Suprapubic skin (tissue), 4 donors: ENCODE measurements around the gene YES1.

Source experiments
- CTCF ChIP-seq, 2 donors: fragments of 200-600 bp in 1 of 2; fragments of 450-650 bp in 1 of 2; sonication (generic) in 1 of 2; IDR thresholded peaks; one replicate each; pipeline ENCODE4 v1.5.1; 2016 to 2019; ENCODE audit warnings: antibody characterized with exemption in 2 of 2, mild to moderate bottlenecking in 1 of 2, moderate library complexity in 1 of 2
- EP300 ChIP-seq: sonication (generic); formaldehyde crosslinking; IDR thresholded peaks from one replicate; pipeline ENCODE4 v1.6.1; 2017; ENCODE audit warnings: antibody characterized with exemption
- POLR2A ChIP-seq, 2 donors: fragments of 450-650 bp; IDR thresholded peaks; one replicate each; pipeline ENCODE4 v1.6.1; 2017; ENCODE audit warnings: antibody characterized with exemption in 2 of 2, mild to moderate bottlenecking in 2 of 2, moderate library complexity in 2 of 2
- POLR2AphosphoS5 ChIP-seq, 3 donors: sonication (generic); formaldehyde crosslinking; IDR thresholded peaks; one replicate each; pipeline ENCODE4 v1.6.1; 2017; ENCODE audit warnings: antibody characterized with exemption in 3 of 3

- TF ChIP-seq POLR2A (IDR thresholded peaks at IDR 0.05) = no peak
- no peak for TF ChIP-seq CTCF (IDR thresholded peaks at IDR 0.05)
- no peak for TF ChIP-seq POLR2AphosphoS5 (IDR thresholded peaks at IDR 0.05)
- TF ChIP-seq EP300 = no peak
Observed at GRCh38 chr18:857986-858385, 45.9 kb upstream of the YES1 start.
